Measurements from ENCODE around the gene CTNND2. TPM values are rescaled to one million over a fixed set of nuclear protein-coding genes. Genes with fewer than 3 reads are reported as not detected.

The CTNND2 gene
- polyA plus RNA-seq, 1 donor from 2014 or later = 67.0 TPM

DNA sequence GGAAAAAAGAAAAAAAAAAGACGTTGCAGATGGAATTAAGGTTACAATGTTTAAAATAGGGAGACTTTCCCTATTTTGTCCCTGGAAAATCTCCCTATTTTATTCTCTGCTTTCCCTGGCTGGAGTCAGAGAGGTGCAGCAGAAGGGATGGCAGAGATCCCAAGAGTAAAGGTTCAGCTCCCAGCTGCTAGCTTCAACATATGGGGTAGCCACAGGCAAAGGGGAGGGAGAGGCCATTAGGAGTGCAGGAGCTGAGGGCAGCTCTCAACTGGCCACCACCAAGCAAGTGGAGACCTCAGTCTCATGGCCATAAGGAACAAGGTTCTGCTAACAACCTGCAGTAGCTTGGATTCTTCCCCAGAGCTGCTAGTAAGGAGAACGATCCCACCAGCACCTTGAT lies 776.2 kb downstream of the CTNND2 start:
- TF ChIP-seq EP300 (conservative IDR thresholded peaks at IDR 0.05; ENCODE audit: poor library complexity, severe bottlenecking) (no peak), TAF1 (IDR thresholded peaks at IDR 0.05; ENCODE audit: low read depth) (no peak), POLR2AphosphoS5 (IDR thresholded peaks at IDR 0.05) (no peak), RAD21 (conservative IDR thresholded peaks at IDR 0.05) (no peak), MXI1 (conservative IDR thresholded peaks at IDR 0.05; ENCODE audit: poor library complexity, severe bottlenecking) (no peak)
- TF ChIP-seq, protein P1, sequence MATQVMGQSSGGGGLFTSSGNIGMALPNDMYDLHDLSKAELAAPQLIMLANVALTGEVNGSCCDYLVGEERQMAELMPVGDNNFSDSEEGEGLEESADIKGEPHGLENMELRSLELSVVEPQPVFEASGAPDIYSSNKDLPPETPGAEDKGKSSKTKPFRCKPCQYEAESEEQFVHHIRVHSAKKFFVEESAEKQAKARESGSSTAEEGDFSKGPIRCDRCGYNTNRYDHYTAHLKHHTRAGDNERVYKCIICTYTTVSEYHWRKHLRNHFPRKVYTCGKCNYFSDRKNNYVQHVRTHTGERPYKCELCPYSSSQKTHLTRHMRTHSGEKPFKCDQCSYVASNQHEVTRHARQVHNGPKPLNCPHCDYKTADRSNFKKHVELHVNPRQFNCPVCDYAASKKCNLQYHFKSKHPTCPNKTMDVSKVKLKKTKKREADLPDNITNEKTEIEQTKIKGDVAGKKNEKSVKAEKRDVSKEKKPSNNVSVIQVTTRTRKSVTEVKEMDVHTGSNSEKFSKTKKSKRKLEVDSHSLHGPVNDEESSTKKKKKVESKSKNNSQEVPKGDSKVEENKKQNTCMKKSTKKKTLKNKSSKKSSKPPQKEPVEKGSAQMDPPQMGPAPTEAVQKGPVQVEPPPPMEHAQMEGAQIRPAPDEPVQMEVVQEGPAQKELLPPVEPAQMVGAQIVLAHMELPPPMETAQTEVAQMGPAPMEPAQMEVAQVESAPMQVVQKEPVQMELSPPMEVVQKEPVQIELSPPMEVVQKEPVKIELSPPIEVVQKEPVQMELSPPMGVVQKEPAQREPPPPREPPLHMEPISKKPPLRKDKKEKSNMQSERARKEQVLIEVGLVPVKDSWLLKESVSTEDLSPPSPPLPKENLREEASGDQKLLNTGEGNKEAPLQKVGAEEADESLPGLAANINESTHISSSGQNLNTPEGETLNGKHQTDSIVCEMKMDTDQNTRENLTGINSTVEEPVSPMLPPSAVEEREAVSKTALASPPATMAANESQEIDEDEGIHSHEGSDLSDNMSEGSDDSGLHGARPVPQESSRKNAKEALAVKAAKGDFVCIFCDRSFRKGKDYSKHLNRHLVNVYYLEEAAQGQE (IDR thresholded peaks at IDR 0.05; ENCODE audit: borderline replicate concordance) = no peak
- Histone ChIP-seq H3K9me2 (ENCODE audit: insufficient read depth, low read length) (no peaks in the 10 kb centered on the region), H3K27ac (ENCODE audit: low read length) (no peak overlapping the region), H3K9me3 (ENCODE audit: low read length) (no peaks in the 10 kb centered on the region), H2AFZ (ENCODE audit: low read depth, low read length) (no peak overlapping the region), H3K4me2 (ENCODE audit: low read length) (no peak overlapping the region), H3K9ac (ENCODE audit: low read length) (no peak overlapping the region), H4K20me1 (ENCODE audit: insufficient read depth) (no peaks in the 10 kb centered on the region), H3K36me3 (ENCODE audit: insufficient read depth, low read length) (peaks cover 6% of the 10 kb centered on the region), H3K79me2 (replicated peaks; ENCODE audit: insufficient read depth, low read length) (no peaks in the 10 kb centered on the region), H3F3A (ENCODE audit: insufficient read depth, low read length, poor library complexity, severe bottlenecking) (no peaks in the 10 kb centered on the region), H3K27me3 (ENCODE audit: insufficient read depth, low read depth, low read length) (no peaks in the 10 kb centered on the region), H3K4me3 (ENCODE audit: low read length) (no peak overlapping the region)

DNA sequence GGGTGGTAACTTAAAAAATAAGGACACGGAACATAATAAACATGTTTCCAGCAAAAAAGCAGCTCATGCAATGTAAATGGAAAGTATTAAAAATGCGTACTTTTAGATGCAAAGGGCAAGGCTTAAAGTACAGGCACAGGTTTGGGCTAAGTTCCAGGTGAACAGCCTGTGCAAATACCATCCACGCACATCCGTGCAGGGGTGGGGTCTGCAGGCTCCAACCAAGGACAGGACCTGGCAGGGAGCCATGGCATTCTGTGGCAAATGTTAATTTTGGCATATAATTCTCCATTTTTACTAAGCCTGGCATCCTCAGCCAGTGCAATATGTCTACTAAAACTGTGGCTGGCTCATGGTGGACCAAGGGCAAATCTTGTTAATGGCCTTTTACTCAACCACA lies 777.4 kb downstream of the CTNND2 start:
- Histone ChIP-seq H3K79me2 (replicated peaks; ENCODE audit: insufficient read depth, low read length) (no peaks in the 10 kb centered on the region), H3K4me2 (ENCODE audit: low read length) (no peak overlapping the region), H3K27ac (ENCODE audit: low read length) (no peak overlapping the region), H3K9ac (ENCODE audit: low read length) (no peak overlapping the region), H3K36me3 (ENCODE audit: insufficient read depth, low read length) (peaks cover 6% of the 10 kb centered on the region), H3F3A (ENCODE audit: insufficient read depth, low read length, poor library complexity, severe bottlenecking) (no peaks in the 10 kb centered on the region), H4K20me1 (ENCODE audit: insufficient read depth) (no peaks in the 10 kb centered on the region), H3K27me3 (ENCODE audit: insufficient read depth, low read depth, low read length) (no peaks in the 10 kb centered on the region), H2AFZ (ENCODE audit: low read depth, low read length) (no peak overlapping the region), H3K9me3 (ENCODE audit: low read length) (no peaks in the 10 kb centered on the region), H3K4me3 (ENCODE audit: low read length) (no peak overlapping the region), H3K9me2 (ENCODE audit: insufficient read depth, low read length) (no peaks in the 10 kb centered on the region)
- TF ChIP-seq MXI1 (conservative IDR thresholded peaks at IDR 0.05; ENCODE audit: poor library complexity, severe bottlenecking) (no peak), SMC3 (conservative IDR thresholded peaks at IDR 0.05; ENCODE audit: poor library complexity) (no peak), RAD21 (conservative IDR thresholded peaks at IDR 0.05) (no peak), TAF1 (IDR thresholded peaks at IDR 0.05; ENCODE audit: low read depth) (no peak), EP300 (conservative IDR thresholded peaks at IDR 0.05; ENCODE audit: poor library complexity, severe bottlenecking) (no peak), EZH2 (IDR thresholded peaks at IDR 0.05; ENCODE audit: borderline replicate concordance, insufficient read depth, low read length, poor library complexity, severe bottlenecking) (no peak), POLR2AphosphoS5 (IDR thresholded peaks at IDR 0.05) (no peak)
- TF ChIP-seq, protein P2, sequence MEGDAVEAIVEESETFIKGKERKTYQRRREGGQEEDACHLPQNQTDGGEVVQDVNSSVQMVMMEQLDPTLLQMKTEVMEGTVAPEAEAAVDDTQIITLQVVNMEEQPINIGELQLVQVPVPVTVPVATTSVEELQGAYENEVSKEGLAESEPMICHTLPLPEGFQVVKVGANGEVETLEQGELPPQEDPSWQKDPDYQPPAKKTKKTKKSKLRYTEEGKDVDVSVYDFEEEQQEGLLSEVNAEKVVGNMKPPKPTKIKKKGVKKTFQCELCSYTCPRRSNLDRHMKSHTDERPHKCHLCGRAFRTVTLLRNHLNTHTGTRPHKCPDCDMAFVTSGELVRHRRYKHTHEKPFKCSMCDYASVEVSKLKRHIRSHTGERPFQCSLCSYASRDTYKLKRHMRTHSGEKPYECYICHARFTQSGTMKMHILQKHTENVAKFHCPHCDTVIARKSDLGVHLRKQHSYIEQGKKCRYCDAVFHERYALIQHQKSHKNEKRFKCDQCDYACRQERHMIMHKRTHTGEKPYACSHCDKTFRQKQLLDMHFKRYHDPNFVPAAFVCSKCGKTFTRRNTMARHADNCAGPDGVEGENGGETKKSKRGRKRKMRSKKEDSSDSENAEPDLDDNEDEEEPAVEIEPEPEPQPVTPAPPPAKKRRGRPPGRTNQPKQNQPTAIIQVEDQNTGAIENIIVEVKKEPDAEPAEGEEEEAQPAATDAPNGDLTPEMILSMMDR (IDR thresholded peaks at IDR 0.05; ENCODE audit: poor library complexity, severe bottlenecking) = no peak
- TF ChIP-seq, protein P1 (IDR thresholded peaks at IDR 0.05; ENCODE audit: borderline replicate concordance) = no peak
